Bronchus fibroblast of lung (primary cell): ENCODE measurements around the gene RGMB. TPM values are rescaled to one million over a fixed set of nuclear protein-coding genes. Genes with fewer than 3 reads are reported as not detected.

ENCODE experiments used
- total RNA-seq: library from RNA; depleted of rRNA; stranded (reverse); fragments of >200 nt; gene quantifications from 2 replicates; pipeline ENCODE4 v1.2.3, GENCODE V29; 2015

Gene RGMB
- total RNA-seq, result 56.5 and 67.8 TPM in 2 replicates

GRCh38 chr5:98773464-98774191, at the start of gene RGMB:
RGMB (plus strand) TSS chr5:98773663; CDS start chr5:98774071, 408 bp downstream.

Other genes starting within 250 kb of the RGMB start
- gene CHD1, start 155.3 kb downstream of the RGMB start, total RNA-seq, result 19.2 and 20.7 TPM in 2 replicates